Smooth muscle cell of the coronary artery (primary cell): ENCODE data around the gene SPZ1. TPM values are rescaled to one million over a fixed set of nuclear protein-coding genes. Genes with fewer than 3 reads are reported as not detected.

Source experiments
- total RNA-seq: library from RNA; depleted of rRNA; stranded (reverse); fragments of >200 nt; gene quantifications from 2 replicates; pipeline ENCODE4 v1.2.3, GENCODE V29; 2014; ENCODE audit warnings: low replicate concordance

Gene SPZ1, protein sequence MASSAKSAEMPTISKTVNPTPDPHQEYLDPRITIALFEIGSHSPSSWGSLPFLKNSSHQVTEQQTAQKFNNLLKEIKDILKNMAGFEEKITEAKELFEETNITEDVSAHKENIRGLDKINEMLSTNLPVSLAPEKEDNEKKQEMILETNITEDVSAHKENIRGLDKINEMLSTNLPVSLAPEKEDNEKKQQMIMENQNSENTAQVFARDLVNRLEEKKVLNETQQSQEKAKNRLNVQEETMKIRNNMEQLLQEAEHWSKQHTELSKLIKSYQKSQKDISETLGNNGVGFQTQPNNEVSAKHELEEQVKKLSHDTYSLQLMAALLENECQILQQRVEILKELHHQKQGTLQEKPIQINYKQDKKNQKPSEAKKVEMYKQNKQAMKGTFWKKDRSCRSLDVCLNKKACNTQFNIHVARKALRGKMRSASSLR
- total RNA-seq: not detected in 2 replicates

DNA sequence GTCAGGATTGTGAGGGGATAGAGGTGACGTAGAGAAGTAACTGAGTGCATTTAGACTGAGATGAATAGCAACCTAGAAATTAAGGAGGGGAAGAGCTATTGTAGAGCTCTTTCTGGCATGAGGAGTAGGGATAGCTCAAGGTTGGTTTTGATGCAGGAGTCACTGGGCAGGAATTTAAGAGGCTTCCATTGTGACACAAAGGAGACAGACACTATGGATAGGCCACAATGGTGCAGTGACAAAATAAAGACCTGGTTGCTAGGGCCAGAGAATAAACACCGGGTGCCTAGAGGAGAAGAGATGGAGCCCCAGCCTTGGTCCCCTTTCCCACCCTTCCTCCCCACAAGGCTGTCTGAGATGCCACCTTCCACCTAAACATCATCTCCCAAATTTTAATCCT, at the start of gene SPZ1:
Gene SPZ1, plus strand, starts transcription at position 301 of the 400 bp plus-strand sequence. CDS start 214 bp downstream, outside the sequence.

Other genes with a start within 250 kb of the SPZ1 start
- gene SERINC5, start 64.0 kb upstream of the SPZ1 start, total RNA-seq: 8.3 and 12.9 TPM in 2 replicates
- 11.9 and 16.5 TPM in 2 replicates for gene ZFYVE16, start 88.1 kb downstream of the SPZ1 start, total RNA-seq
- 4.2 and 8.2 TPM in 2 replicates for gene FAM151B, start 168.1 kb downstream of the SPZ1 start, total RNA-seq